HG03575 (cell line): ENCODE results near the gene CLEC18A.
"Not testable (repeated sequence)": the region's sequence is repeated elsewhere in the genome, so short reads cannot be mapped to it uniquely, and the experiment has no call there.

Experiments
- ATAC-seq: cut with Tn5 transposase; IDR thresholded peaks from one replicate; pipeline ENCODE4 v1.9.1; 2021; ENCODE audit not compliant: unreplicated experiment, insufficient number of reproducible peaks, low FRiP score; ENCODE audit errors: extremely low read depth

Gene CLEC18A

DNA sequence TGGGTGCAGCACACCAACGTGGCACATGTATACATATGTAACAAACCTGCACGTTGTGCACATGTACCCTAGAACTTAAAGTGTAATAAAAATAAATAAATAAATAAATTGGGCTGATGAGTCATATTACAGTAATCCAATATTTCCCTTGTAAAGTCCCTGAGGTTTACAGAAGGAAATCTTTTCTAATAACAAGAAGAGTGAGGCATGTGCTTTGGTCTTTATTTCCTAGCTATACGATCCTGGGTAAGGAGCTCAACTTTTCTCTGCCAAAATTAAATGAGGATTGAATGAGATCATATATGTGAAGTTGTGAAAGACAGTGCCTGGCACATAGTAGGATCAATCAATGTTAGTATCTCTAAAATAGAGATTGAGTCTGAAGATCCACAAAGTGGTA is 57.5 kb downstream of the CLEC18A start:
- ATAC-seq: not testable (repeated sequence)

DNA sequence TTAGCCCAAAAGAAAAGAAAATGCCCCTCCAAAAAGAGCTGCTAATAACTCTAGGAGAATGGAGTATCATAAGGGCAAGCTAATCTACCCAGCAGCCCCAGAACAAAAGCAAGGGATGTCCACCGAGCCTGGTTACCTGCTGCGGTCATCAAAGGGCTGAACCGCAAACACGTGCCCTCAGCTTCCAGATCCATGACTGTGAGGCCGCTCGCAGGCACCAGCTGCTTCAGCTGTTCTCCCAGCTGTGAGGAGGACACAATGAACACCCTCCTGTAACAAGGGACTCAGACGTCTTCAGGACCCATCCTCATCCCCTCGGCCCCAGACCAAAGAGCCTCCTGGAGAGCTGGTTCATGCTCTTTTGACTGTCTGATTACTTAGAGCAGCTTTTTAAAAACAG is 59.5 kb downstream of the CLEC18A start:
- not testable (repeated sequence) for ATAC-seq

DNA sequence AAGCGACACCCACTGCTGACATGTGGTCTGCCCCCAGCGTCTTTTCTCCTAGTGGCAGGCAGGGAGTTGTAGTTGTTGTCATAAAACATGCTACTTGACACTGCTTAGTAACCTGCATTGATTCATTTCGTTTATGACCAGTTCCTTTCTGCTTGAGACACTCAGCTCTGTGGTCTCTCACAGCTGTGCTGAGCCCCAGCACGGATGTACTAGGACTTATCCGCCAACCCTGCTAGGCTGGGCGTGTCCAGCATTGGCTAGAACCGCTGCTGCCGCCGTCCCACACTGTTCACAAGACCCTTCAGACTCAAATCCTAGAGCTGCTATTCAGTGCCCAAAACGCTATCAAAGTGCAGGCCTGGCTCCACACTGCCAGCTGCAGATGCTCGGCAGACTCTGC is 60.0 kb downstream of the CLEC18A start:
- ATAC-seq: not testable (repeated sequence)

DNA sequence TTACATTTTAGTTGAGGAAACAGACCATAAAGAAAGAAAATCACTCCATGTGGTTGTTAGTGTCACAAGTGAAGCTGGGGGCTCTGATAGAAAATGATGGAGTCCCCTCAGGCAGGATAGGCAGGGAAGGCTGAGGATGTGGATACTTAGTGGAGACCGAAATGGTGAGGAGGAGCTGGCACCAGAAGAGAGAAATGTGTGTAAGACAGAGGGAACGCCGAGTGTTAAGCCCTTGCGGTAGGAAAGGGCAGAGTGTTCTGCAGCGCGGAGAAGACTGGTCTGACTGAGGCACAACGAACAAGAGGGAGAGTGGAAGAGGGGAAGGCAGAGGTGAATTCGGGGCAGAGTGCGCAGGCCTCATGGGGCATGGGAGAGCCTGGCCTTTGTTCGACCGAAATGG is 61.2 kb downstream of the CLEC18A start:
- ATAC-seq: not testable (repeated sequence)

DNA sequence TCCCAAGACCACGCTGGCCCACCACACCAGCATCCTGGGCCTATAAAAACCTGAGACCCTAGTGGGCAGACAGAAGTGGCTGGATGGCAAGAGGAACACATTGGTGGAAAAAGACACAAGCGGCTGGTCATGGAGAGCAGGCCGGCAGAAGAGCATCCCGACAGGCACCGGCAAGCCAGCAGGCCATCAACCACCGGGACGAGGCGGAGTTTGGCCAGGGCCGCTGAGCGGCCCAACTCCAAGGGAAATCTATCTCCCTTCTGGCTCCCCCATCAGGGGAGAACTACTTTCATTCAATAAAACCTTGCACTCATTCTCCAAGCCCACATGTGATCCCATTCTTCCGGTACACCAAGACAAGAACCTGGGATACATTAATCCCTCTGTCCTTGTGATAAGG is 61.8 kb downstream of the CLEC18A start:
- not testable (repeated sequence) for ATAC-seq
